ENCODE results near the gene SPOCK1. TPM values are rescaled to one million over a fixed set of nuclear protein-coding genes. Genes with fewer than 3 reads are reported as not detected.

SPOCK1 gene
- total and polyA plus RNA-seq, 2 donors (not counting 3 experiments of a cell fraction or from before 2014, with no cell fraction given) = 144 to 280 TPM

GRCh38 chr5:137156180-137156579, 342.9 kb downstream of the SPOCK1 start:
- H3K4me2 ChIP-seq (ENCODE audit: insufficient read depth, low read length) = no peak overlapping the region
- POLR2A ChIA-PET = no interaction called here
- DNase-seq (ENCODE audit: low read depth, low spot score) (no peak), FAIRE-seq (no peak)
- H3K79me2 ChIP-seq (ENCODE audit: control insufficient read depth, insufficient read depth, low read length) = peaks cover 2% of the 10 kb centered on the region
- CTCF ChIA-PET = no interaction called here
- H3K9me3 ChIP-seq (replicated peaks; ENCODE audit: control insufficient read depth, insufficient read depth, low read length) = no peaks in the 10 kb centered on the region
- H3K27me3 ChIP-seq (ENCODE audit: control insufficient read depth in 2 of 2, insufficient read depth in 2 of 2, low read length in 2 of 2) = no peaks in the 10 kb centered on the region
- H3K9ac ChIP-seq (replicated peaks; ENCODE audit: extremely low read depth, insufficient read depth, low read length) = no peak overlapping the region
- no TSS peak for BruUV-seq (replicated peaks)
- dilution Hi-C loops (cut with MboI; ENCODE audit: extremely low pct_ligation_motif_present, low sequenced_read_pairs) (no loop called here), intact Hi-C loops (cut with micrococcal nuclease) (no loop called here)
- no peaks in the 10 kb centered on the region for H4K20me1 ChIP-seq (replicated peaks; ENCODE audit: control insufficient read depth, extremely low read depth, insufficient read depth, low read length)
- TF ChIP-seq POLR2A (IDR thresholded peaks at IDR 0.05; ENCODE audit: low read depth, low read length) (no peak), GATA2 (IDR thresholded peaks at IDR 0.05; ENCODE audit: insufficient read depth, insufficient read length, low read depth, low read length) (no peak), EZH2 (IDR thresholded peaks at IDR 0.05; ENCODE audit: borderline replicate concordance, low read depth, low read length, severe bottlenecking) (no peak), FOS (IDR thresholded peaks at IDR 0.05; ENCODE audit: borderline replicate concordance, insufficient read depth, low read length) (no peak), CTCF (IDR thresholded peaks at IDR 0.05; ENCODE audit: extremely low read depth in 1 of 2, insufficient read depth in 1 of 2, low read depth in 1 of 2, low read length in 2 of 2) (no peak), MYC (IDR thresholded peaks at IDR 0.05; ENCODE audit: low read depth, low read length) (no peak), JUN (IDR thresholded peaks at IDR 0.05; ENCODE audit: borderline replicate concordance, insufficient read depth, insufficient read length, low read depth) (no peak), POLR2AphosphoS5 (IDR thresholded peaks at IDR 0.05; ENCODE audit: insufficient read depth, low read depth, low read length) (no peak), MAX (IDR thresholded peaks at IDR 0.05; ENCODE audit: insufficient read depth, insufficient read length) (no peak)
- no peaks in the 10 kb centered on the region for H3K9me1 ChIP-seq (replicated peaks; ENCODE audit: control insufficient read depth, extremely low read depth, insufficient read depth, low read length)
- H3K36me3 ChIP-seq (ENCODE audit: control insufficient read depth in 2 of 2, extremely low read depth in 1 of 2, insufficient read depth in 2 of 2, low read length in 2 of 2) = no peaks in the 10 kb centered on the region
- H2AFZ ChIP-seq (ENCODE audit: low read depth, low read length) = no peak overlapping the region
- no peak overlapping the region for H3K4me3 ChIP-seq (replicated peaks in 1 of 3; ENCODE audit: insufficient read depth in 1 of 3, low read depth in 1 of 3, low read length in 3 of 3)
- no peaks in the 10 kb centered on the region for H3K4me1 ChIP-seq (ENCODE audit: control insufficient read depth, extremely low read depth, insufficient read depth, low read length)
- no peak overlapping the region for H3K27ac ChIP-seq (ENCODE audit: insufficient read depth, low read depth, low read length)

Data from endothelial cell of umbilical vein (primary cell).